GM12872 (cell line): ENCODE data around the gene ITGA3.
A peak's percentile ranks its signal among the peaks of the same experiment; 100 is the strongest.

Experiments used
- TF ChIP-seq, protein P1 (sequence below): IDR thresholded peaks from 3 replicates; pipeline ENCODE4 v1.5.1; 2011; ENCODE audit warnings: low read depth, mild to moderate bottlenecking, low read length, moderate library complexity; ENCODE audit not compliant: insufficient read depth

The ITGA3 gene

DNA sequence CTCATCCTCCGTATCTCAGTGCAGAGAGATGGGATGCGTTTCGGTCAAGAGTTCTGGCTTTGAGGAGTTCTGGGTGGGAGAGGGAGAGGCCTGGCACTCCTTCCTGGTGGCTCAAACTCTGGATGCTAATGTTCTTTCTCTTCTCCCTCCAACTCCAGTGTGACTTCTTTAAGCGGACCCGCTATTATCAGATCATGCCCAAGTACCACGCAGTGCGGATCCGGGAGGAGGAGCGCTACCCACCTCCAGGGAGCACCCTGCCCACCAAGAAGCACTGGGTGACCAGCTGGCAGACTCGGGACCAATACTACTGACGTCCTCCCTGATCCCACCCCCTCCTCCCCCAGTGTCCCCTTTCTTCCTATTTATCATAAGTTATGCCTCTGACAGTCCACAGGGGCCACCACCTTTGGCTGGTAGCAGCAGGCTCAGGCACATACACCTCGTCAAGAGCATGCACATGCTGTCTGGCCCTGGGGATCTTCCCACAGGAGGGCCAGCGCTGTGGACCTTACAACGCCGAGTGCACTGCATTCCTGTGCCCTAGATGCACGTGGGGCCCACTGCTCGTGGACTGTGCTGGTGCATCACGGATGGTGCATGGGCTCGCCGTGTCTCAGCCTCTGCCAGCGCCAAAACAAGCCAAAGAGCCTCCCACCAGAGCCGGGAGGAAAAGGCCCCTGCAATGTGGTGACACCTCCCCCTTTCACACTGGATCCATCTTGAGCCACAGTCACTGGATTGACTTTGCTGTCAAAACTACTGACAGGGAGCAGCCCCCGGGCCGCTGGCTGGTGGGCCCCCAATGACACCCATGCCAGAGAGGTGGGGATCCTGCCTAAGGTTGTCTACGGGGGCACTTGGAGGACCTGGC, 33.3 kb downstream of the ITGA3 start:
- TF ChIP-seq, protein P1, sequence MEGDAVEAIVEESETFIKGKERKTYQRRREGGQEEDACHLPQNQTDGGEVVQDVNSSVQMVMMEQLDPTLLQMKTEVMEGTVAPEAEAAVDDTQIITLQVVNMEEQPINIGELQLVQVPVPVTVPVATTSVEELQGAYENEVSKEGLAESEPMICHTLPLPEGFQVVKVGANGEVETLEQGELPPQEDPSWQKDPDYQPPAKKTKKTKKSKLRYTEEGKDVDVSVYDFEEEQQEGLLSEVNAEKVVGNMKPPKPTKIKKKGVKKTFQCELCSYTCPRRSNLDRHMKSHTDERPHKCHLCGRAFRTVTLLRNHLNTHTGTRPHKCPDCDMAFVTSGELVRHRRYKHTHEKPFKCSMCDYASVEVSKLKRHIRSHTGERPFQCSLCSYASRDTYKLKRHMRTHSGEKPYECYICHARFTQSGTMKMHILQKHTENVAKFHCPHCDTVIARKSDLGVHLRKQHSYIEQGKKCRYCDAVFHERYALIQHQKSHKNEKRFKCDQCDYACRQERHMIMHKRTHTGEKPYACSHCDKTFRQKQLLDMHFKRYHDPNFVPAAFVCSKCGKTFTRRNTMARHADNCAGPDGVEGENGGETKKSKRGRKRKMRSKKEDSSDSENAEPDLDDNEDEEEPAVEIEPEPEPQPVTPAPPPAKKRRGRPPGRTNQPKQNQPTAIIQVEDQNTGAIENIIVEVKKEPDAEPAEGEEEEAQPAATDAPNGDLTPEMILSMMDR: no peak

DNA sequence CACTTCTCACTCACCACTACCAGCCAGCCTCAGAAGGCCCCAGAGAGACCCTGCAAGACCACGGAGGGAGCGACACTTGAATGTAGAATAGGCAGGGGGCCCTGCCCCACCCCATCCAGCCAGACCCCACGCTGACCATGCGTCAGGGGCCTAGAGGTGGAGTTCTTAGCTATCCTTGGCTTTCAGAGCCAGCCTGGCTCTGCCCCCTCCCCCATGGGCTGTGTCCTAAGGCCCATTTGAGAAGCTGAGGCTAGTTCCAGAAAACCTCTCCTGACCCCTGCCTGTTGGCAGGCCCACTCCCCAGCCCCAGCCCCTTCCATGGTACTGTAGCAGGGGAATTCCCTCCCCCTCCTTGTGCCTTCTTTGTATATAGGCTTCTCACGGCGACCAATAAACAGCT, 34.2 kb downstream of the ITGA3 start:
- TF ChIP-seq, protein P1: no peak

DNA sequence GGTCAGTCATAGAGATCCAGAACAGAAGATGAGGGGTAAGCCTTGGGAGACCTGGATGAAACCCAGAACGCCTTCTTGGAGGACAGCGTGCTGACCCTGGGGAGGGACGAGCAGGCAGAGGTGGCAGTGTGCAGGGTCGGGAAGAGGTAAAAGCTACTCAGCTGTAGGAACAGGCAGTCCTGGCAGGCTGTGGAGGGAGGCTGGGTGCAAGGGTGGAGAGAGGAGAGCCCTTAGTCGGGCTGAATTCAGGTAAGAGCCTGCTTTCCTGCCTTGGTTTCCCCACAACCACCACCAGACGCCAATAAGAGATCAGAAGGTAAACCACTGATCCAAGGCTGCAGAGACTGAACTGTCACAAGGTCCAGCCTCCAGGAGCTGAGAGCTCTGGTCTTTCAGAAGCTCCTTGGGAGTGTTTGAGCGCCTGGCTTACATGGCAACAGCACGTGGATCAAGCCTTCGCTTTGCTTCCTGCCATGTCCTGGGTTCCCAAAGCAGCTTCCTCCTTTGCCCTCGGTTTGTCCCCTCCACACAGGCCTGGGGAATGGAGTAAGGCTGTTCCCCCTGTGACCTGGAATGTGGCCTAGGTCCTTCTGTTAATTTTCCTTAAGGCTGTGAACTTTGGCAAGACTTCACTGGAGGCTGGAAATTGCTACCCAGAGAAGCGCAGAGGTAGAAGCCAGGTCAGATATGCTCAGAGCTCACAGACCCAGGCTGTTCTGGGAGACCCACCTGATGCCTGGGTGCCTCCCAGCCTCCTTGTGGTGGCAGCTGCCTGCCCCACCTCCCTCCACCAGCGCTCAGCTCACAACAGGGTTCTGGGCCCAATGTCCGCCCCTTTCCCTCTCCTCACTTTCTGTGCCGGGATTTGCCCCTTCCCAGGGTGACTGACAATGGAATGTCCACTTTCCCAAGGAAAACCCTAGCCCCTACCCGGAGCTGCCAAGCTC, 35.3 kb downstream of the ITGA3 start:
- TF ChIP-seq, protein P1: no peak

DNA sequence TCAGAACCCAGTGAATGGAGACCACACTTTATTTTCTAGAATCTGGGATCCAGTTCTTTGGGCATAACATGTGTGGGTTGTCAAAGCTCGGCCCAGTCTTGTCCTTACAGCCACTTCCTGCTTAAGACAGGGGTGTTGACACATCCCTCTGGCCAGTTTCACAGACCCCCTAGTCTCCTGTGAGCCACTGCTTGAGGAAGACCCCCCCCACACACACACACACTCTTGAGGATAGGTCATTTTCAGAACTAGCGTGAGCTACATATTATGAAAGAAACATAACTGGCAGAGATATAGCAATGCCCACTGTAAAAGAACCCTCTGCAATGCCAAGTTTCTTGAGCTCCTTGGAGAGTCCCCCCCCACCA, 36.0 kb downstream of the ITGA3 start:
- TF ChIP-seq, protein P1: no peak

DNA sequence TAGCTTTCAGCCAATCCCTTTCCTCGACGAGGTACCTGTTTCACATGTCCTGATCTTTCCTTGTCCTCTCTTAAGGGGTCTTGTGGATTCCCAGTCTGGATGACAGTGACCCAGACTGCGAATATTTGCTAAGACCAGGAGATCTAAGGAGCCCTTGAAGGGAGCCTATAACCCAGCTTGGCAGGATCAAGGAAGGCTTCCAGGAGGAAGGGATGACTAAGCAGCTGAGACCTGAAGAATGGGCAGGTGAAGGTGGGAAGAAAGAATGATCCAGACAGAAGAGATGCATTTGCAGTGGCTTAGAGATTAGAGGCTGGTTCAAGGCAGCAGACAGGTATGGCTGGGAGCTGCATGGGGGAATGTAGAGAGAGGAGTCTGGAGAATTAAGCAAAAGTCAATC, 37.3 kb downstream of the ITGA3 start:
- TF ChIP-seq, protein P1: no peak

DNA sequence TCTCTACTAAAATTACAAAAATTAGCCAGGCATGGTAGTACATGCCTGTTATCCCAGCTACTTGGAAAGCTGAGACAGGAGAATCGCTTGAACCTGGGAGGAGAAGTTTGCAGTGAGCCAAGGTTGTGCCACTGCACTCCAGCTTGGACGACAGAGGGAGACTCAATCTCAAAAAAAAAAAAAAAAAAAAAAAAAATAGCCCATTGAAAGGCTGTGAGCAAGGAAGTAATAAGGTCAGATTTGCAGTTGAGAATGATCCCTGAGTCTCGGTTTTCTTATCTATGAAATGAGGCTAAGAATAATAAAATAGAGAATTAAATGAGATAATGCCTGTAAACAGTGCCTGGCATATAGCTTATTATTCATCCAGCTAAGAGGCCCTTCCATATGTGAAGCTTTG, 37.9 kb downstream of the ITGA3 start:
- TF ChIP-seq, protein P1: no peak

DNA sequence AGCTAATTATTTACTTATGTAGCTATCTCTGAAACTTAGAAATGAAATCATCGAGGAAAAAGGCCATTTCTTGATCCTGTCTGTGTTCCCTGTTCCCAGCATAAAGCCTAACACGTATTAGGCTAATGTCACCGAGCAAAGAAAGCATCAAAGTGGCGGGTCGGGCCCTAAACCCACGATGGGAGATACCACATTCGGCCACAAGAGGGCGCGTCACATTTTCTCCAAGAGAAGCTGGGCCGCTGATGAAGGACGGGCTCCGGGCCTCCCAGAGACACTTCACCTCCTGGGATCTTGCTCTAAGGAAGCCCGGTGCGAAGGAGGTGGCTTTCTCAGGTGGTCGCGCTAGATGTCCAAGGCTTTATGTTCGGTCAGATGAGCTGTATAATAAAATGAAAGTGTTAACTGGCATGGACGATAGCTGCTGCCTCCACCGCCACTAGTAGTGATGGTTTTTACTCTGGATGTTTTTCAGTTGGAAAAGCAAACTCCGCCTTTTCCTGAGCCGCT, 38.4 kb downstream of the ITGA3 start:
- TF ChIP-seq, protein P1: peak; percentile 79
